ENCODE results near the gene ITPA. TPM values are rescaled to one million over a fixed set of nuclear protein-coding genes. Genes with fewer than 3 reads are reported as not detected.
A peak's percentile ranks its signal among the peaks of the same experiment; 100 is the strongest.
"Not testable (repeated sequence)": the region's sequence is repeated elsewhere in the genome, so short reads cannot be mapped to it uniquely, and the experiment has no call there.

The ITPA gene
- total RNA-seq, 4 donors from 2014 or later = 35.7 to 76.7 (median 51.8) TPM

GRCh38 chr20:3174442-3175261 lies 34.6 kb upstream of the ITPA start:
- TF ChIP-seq CTCF (IDR thresholded peaks at IDR 0.05) = no peak
- TF ChIP-seq POLR2A (IDR thresholded peaks at IDR 0.05) = no peak
- peak overlapping the region in 3 of 4 donors; percentile 82 to 86 (median 86) for H3K27ac ChIP-seq

GRCh38 chr20:3175270-3175669 lies 34.0 kb upstream of the ITPA start:
- Histone ChIP-seq H3K9me3 (no peaks in the 10 kb centered on the region), H3K36me3 (no peaks in the 10 kb centered on the region), H3K27ac (no peak overlapping the region), H3K27me3 (no peaks in the 10 kb centered on the region), H3K4me3 (no peak overlapping the region), H3K4me1 (peaks cover 0 to 9% (median 4%) of the 10 kb centered on the region in 4 donors)
- TF ChIP-seq POLR2A (IDR thresholded peaks at IDR 0.05) = no peak
- no peak for TF ChIP-seq CTCF (IDR thresholded peaks at IDR 0.05)
- no peak for DNase-seq

More at GRCh38 chr20:3174442-3175261, 34.6 kb upstream of the ITPA start:
- DNase-seq = no peak
- Histone ChIP-seq H3K4me1 (peaks cover 0 to 9% (median 4%) of the 10 kb centered on the region in 4 donors), H3K4me3 (peak overlapping the region; percentile 84 to 95 (median 86)), H3K9me3 (no peaks in the 10 kb centered on the region), H3K27me3 (no peaks in the 10 kb centered on the region), H3K36me3 (no peaks in the 10 kb centered on the region)

- Histone ChIP-seq H3K36me3 (no peaks in the 10 kb centered on the region), H3K4me3 (no peak overlapping the region), H3K4me1 (peaks cover 0 to 9% (median under 1%) of the 10 kb centered on the region in 4 donors), H3K27me3 (no peaks in the 10 kb centered on the region), H3K9me3 (no peaks in the 10 kb centered on the region), H3K27ac (no peak overlapping the region)
- DNase-seq = no peak
- TF ChIP-seq CTCF (IDR thresholded peaks at IDR 0.05) (no peak), POLR2A (IDR thresholded peaks at IDR 0.05) (no peak)
Observed at GRCh38 chr20:3177746-3178485, 31.4 kb upstream of the ITPA start.

- no peaks in the 10 kb centered on the region for H3K4me1 ChIP-seq
- H3K4me3 ChIP-seq = no peak overlapping the region
- H3K9me3 ChIP-seq = no peaks in the 10 kb centered on the region
- no peak for DNase-seq
- no peaks in the 10 kb centered on the region for H3K27me3 ChIP-seq
- no peaks in the 10 kb centered on the region for H3K36me3 ChIP-seq
- no peak for TF ChIP-seq CTCF (IDR thresholded peaks at IDR 0.05)
- TF ChIP-seq POLR2A (IDR thresholded peaks at IDR 0.05) = no peak
- H3K27ac ChIP-seq = no peak overlapping the region
Observed at GRCh38 chr20:3180319-3180718, 29.0 kb upstream of the ITPA start.

GRCh38 chr20:3181270-3181669 lies 28.0 kb upstream of the ITPA start:
- no peak overlapping the region for H3K4me3 ChIP-seq
- DNase-seq = no peak
- H3K27ac ChIP-seq = no peak overlapping the region
- H3K36me3 ChIP-seq = no peaks in the 10 kb centered on the region
- no peaks in the 10 kb centered on the region for H3K9me3 ChIP-seq
- no peak for TF ChIP-seq CTCF (IDR thresholded peaks at IDR 0.05)
- TF ChIP-seq POLR2A (IDR thresholded peaks at IDR 0.05) = no peak
- H3K27me3 ChIP-seq = no peaks in the 10 kb centered on the region
- no peaks in the 10 kb centered on the region for H3K4me1 ChIP-seq

- H3K27me3 ChIP-seq, H3K27ac ChIP-seq, H3K4me1 ChIP-seq, H3K36me3 ChIP-seq, H3K9me3 ChIP-seq, DNase-seq, H3K4me3 ChIP-seq: not testable (repeated sequence)
Observed at GRCh38 chr20:3182429-3182828, 26.9 kb upstream of the ITPA start.
